GM12873 (cell line): ENCODE measurements around the gene PRDM12.
A peak's percentile ranks its signal among the peaks of the same experiment; 100 is the strongest.

Source experiments
- TF ChIP-seq, protein P1 (sequence below): IDR thresholded peaks from 2 replicates; pipeline ENCODE4 v1.5.1; 2012; ENCODE audit warnings: low read depth, mild to moderate bottlenecking, moderate library complexity, low read length, control low read depth; ENCODE audit not compliant: insufficient read depth; ENCODE audit errors: missing control alignments

PRDM12 gene

DNA sequence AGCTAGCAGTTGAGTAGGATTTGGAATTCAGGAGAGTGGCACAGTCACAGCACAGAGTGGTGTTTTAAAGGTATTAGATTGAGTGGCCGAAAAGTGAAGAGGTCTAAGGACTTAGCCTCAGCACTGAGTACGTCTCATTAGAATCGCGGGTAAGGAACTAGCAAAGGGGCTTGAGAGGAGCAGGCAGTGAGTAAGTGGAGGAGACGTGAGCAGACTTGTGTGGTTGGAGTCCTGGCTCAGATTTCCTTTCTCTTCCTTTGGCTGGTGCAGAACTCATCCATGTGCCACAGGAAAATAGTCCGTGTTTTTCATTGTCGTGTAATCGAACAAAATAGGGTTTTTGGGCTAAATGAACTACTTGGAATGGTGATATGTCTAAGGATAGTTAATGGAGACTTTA lies 32.6 kb downstream of the PRDM12 start:
- TF ChIP-seq, protein P1, sequence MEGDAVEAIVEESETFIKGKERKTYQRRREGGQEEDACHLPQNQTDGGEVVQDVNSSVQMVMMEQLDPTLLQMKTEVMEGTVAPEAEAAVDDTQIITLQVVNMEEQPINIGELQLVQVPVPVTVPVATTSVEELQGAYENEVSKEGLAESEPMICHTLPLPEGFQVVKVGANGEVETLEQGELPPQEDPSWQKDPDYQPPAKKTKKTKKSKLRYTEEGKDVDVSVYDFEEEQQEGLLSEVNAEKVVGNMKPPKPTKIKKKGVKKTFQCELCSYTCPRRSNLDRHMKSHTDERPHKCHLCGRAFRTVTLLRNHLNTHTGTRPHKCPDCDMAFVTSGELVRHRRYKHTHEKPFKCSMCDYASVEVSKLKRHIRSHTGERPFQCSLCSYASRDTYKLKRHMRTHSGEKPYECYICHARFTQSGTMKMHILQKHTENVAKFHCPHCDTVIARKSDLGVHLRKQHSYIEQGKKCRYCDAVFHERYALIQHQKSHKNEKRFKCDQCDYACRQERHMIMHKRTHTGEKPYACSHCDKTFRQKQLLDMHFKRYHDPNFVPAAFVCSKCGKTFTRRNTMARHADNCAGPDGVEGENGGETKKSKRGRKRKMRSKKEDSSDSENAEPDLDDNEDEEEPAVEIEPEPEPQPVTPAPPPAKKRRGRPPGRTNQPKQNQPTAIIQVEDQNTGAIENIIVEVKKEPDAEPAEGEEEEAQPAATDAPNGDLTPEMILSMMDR = no peak

DNA sequence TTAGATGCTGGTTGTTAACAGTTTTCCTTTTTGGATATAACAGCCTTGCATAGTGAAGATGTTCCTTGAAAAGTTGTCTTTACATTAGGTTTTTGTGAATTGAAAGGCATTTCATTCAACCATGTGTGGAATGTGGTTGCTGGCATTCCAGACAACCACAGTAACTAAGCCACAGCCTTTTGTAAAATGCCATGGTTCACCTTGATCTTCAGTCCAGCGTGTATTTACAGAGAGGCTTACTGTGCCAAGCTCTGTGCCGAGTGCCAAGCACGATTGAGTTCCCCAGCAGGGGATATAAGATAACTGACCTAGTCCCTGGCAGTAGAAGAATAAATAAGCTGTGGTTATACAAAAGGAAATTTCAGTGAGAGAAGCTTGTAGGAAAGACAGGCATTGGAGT lies 34.1 kb downstream of the PRDM12 start:
- TF ChIP-seq, protein P1 = no peak

- TF ChIP-seq, protein P1 = no peak
These were observed 34.7 kb downstream of the PRDM12 start for GRCh38 chr9:130699047-130699446.

DNA sequence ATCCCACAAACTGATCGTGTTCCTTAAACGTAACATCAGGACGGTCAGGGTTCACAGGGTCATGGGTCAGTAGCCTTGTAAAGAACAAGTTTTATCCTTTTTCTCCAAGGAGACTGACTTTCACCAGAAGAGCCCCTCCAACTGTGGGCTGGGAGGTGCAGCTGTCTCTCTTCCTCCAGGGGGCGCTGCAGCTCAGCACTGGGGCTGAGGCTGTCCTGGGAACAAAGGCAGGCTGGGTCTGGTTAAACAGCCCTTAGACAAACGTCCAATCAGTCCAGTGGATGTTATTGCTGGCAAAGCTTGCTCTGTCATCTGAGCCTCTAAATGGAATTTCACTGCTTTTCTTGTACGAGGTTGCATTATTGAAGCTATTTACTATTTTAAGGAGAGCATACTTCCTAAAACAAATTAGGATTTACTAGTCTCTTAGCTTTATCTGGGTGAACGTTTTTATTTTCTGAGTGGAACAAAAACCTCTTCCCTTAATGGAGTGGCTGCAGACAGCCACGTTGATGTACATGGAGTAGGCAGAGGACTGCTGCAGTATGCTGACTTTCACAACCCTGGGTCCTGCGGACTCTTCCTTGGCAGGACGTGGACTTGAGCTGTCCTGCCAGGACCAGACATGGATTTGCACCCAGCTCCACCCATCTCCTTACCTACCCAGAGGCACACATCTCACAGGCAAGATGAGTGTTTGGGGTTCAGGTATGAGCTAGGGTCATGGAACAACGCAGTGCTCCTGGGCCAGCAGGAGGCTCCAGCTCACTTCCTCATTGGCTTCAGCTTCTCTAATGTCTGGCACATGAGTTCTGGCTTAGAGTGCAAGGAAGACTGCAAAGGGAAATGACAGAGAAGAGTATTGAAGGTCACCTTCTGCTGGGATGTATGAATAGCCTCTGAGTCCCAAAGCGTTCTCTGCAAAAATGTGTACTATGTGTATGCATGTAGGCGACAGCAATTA lies 36.9 kb downstream of the PRDM12 start:
- TF ChIP-seq, protein P1 = peak; percentile 94

- TF ChIP-seq, protein P1 = no peak
These were observed 39.1 kb downstream of the PRDM12 start for GRCh38 chr9:130703501-130703900.

- TF ChIP-seq, protein P1 = peak; percentile 59
These were observed 43.0 kb downstream of the PRDM12 start for GRCh38 chr9:130707225-130707976.

GRCh38 chr9:130710822-130711352 lies 46.5 kb downstream of the PRDM12 start:
- TF ChIP-seq, protein P1 = no peak
